H1 (cell line): ENCODE results near the gene PDCD7.
"Not testable (repeated sequence)": the region's sequence is repeated elsewhere in the genome, so short reads cannot be mapped to it uniquely, and the experiment has no call there.

Source experiments
- CBX8 ChIP-seq: fragments of 300-800, 300-1000 bp; sonication (generic); IDR thresholded peaks from 2 replicates; pipeline ENCODE4 v1.7.1; 2016; ENCODE audit warnings: low read depth, low read length, borderline replicate concordance
- EGR1 ChIP-seq: IDR thresholded peaks from 2 replicates; pipeline ENCODE4 v1.6.1; 2011; ENCODE audit warnings: low read depth, low read length, borderline replicate concordance
- EZH2 ChIP-seq: fragments of 200-600 bp; sonication (generic); IDR thresholded peaks from 2 replicates; pipeline ENCODE4 v1.7.1; 2012; ENCODE audit warnings: low read depth, mild to moderate bottlenecking, moderate library complexity, low read length, inconsistent platforms; ENCODE audit not compliant: severe bottlenecking
- JUND ChIP-seq: IDR thresholded peaks from 2 replicates; pipeline ENCODE4 v1.6.1; 2011; ENCODE audit warnings: mild to moderate bottlenecking, improper control_type of control experiment, low read length
- KDM1A ChIP-seq: fragments of 200-600, 300-600 bp; sonication (generic); IDR thresholded peaks from 2 replicates; pipeline ENCODE4 v1.7.1; 2016; ENCODE audit warnings: mild to moderate bottlenecking, low read length, borderline replicate concordance
- MAFK ChIP-seq: IDR thresholded peaks from 2 replicates; pipeline ENCODE4 v1.6.1; 2012; ENCODE audit warnings: low read depth, mild to moderate bottlenecking, improper control_type of control experiment, low read length
- RAD21 ChIP-seq, 2 experiments: IDR thresholded peaks in 1 of 2; conservative IDR thresholded peaks in 1 of 2; 2 replicates each; pipeline ENCODE4 v1.6.1; 2011; ENCODE audit warnings: low read depth in 2 of 2, low read length in 2 of 2, improper control_type of control experiment in 1 of 2, inconsistent platforms in 1 of 2, mild to moderate bottlenecking in 1 of 2, moderate library complexity in 1 of 2
- RXRA ChIP-seq: IDR thresholded peaks from 2 replicates; pipeline ENCODE4 v1.6.1; 2011; ENCODE audit warnings: low read depth, mild to moderate bottlenecking, low read length, moderate library complexity; ENCODE audit not compliant: insufficient read depth
- SIN3A ChIP-seq, 2 experiments: IDR thresholded peaks in 1 of 2; conservative IDR thresholded peaks in 1 of 2; 2 replicates each; pipeline ENCODE4 v1.6.1; 2011 to 2012; ENCODE audit warnings: low read length in 2 of 2, improper control_type of control experiment in 1 of 2, low read depth in 1 of 2, mild to moderate bottlenecking in 1 of 2
- TCF12 ChIP-seq: IDR thresholded peaks from 2 replicates; pipeline ENCODE4 v1.6.1; 2011; ENCODE audit warnings: low read depth, mild to moderate bottlenecking, low read length
- TEAD4 ChIP-seq: IDR thresholded peaks from 2 replicates; pipeline ENCODE4 v1.6.1; 2012; ENCODE audit warnings: low read depth, low read length, inconsistent platforms, mixed read lengths
- TF ChIP-seq, protein P1 (sequence below), 3 experiments: IDR thresholded peaks; 1 replicate in 2 of 3; 2 replicates in 1 of 3; pipeline versions ENCODE4 v1.5.1 to v1.6.1; 2011; ENCODE audit warnings: low read length in 3 of 3, mild to moderate bottlenecking in 3 of 3, inconsistent platforms in 2 of 3, low read depth in 1 of 3, moderate library complexity in 1 of 3; ENCODE audit not compliant: insufficient read depth in 1 of 3; ENCODE audit errors: control extremely low read depth in 1 of 3
- TF ChIP-seq, protein P2 (sequence below): IDR thresholded peaks from 2 replicates; pipeline ENCODE4 v1.6.1; 2012; ENCODE audit warnings: inconsistent platforms
- TF ChIP-seq, protein P3 (sequence below): IDR thresholded peaks from 2 replicates; pipeline ENCODE4 v1.6.1; 2011; ENCODE audit warnings: low read length, improper control_type of control experiment

DNA sequence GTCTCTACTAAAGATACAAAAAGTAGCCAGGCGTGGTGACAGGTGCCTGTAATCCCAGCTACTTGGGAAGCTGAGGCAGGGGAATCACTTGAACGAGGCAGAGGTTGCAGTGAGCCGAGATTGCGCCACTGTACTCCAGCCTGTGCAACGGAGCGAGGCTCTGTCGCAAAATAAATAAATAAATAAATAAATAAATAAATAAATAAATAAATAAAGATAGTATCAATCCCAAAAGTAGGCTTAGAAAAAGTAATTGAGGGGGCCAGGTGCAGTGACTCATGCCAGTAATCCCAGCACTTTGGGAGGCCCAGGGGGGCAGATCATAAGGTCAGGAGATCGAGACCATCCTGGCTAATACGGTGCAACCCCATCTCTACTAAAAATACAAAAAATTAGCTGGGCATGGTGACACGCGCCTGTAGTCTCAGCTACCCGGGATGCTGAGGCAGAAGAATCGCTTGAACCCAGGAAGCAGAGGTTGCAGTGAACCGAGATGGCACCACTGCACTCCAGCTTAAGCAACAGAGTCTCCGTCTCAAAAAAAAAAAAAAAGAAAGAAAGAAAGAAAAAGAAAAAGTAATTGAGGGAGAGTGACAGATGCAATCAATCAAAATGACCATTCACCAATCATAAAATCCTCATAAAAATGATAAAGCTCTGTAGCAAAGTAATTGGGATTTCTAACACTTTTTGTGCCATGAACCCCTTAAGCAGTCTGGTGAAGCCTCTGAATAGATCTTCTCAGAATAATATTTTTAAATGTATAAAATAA lies 48.2 kb upstream of the PDCD7 start:
- TF ChIP-seq TEAD4; EGR1; JUND; TCF12; SIN3A (conservative IDR thresholded peaks at IDR 0.05 in 1 of 2, IDR thresholded peaks at IDR 0.05 in 1 of 2; ENCODE audit: low read depth in 1 of 2, low read length in 2 of 2); CBX8; RAD21 (IDR thresholded peaks at IDR 0.05 in 1 of 2, conservative IDR thresholded peaks at IDR 0.05 in 1 of 2; ENCODE audit: low read depth in 2 of 2, low read length in 2 of 2); EZH2; MAFK; RXRA; KDM1A: not testable (repeated sequence)
- TF ChIP-seq, protein P1, sequence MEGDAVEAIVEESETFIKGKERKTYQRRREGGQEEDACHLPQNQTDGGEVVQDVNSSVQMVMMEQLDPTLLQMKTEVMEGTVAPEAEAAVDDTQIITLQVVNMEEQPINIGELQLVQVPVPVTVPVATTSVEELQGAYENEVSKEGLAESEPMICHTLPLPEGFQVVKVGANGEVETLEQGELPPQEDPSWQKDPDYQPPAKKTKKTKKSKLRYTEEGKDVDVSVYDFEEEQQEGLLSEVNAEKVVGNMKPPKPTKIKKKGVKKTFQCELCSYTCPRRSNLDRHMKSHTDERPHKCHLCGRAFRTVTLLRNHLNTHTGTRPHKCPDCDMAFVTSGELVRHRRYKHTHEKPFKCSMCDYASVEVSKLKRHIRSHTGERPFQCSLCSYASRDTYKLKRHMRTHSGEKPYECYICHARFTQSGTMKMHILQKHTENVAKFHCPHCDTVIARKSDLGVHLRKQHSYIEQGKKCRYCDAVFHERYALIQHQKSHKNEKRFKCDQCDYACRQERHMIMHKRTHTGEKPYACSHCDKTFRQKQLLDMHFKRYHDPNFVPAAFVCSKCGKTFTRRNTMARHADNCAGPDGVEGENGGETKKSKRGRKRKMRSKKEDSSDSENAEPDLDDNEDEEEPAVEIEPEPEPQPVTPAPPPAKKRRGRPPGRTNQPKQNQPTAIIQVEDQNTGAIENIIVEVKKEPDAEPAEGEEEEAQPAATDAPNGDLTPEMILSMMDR (IDR thresholded peaks at IDR 0.05; ENCODE audit: control extremely low read depth in 1 of 3, insufficient read depth in 1 of 3, low read depth in 1 of 3, low read length in 3 of 3): not testable (repeated sequence)
- TF ChIP-seq, protein P2, sequence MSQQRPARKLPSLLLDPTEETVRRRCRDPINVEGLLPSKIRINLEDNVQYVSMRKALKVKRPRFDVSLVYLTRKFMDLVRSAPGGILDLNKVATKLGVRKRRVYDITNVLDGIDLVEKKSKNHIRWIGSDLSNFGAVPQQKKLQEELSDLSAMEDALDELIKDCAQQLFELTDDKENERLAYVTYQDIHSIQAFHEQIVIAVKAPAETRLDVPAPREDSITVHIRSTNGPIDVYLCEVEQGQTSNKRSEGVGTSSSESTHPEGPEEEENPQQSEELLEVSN: not testable (repeated sequence)
- TF ChIP-seq, protein P3, sequence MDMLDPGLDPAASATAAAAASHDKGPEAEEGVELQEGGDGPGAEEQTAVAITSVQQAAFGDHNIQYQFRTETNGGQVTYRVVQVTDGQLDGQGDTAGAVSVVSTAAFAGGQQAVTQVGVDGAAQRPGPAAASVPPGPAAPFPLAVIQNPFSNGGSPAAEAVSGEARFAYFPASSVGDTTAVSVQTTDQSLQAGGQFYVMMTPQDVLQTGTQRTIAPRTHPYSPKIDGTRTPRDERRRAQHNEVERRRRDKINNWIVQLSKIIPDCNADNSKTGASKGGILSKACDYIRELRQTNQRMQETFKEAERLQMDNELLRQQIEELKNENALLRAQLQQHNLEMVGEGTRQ: not testable (repeated sequence)
